GM18519 (cell line): Measurements from ENCODE around the gene FOSL1.
A peak's percentile ranks its signal among the peaks of the same experiment; 100 is the strongest.
"Not testable (repeated sequence)": the region's sequence is repeated elsewhere in the genome, so short reads cannot be mapped to it uniquely, and the experiment has no call there.

Experiments
- ATAC-seq: cut with Tn5 transposase; IDR thresholded peaks from one replicate; pipeline ENCODE4 v1.9.1; 2021; ENCODE audit warnings: mild to moderate bottlenecking, moderate library complexity; ENCODE audit not compliant: unreplicated experiment, low FRiP score

Gene FOSL1

DNA sequence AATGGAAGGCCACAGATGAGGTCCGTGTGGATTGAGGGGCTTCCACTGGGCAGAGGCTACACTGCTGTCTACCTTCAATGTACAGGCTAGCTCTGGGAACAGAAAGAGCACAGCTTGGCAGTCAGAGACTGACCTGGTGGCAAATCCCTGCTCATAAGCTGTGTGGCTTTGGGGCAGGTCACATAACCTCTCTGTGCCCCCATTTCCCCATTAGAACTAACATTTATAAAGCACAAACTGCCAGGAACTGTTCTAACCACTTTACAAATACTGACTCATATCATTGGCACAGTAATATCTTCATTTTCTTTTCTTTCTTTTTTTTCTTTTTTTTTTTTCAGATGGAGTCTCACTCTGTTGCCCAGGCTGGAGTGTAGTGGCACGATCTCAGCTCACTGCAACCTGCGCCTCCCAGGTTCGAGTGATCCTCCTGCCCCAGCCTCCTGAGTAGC lies 3.1 kb downstream of the FOSL1 start:
- no peak for ATAC-seq

DNA sequence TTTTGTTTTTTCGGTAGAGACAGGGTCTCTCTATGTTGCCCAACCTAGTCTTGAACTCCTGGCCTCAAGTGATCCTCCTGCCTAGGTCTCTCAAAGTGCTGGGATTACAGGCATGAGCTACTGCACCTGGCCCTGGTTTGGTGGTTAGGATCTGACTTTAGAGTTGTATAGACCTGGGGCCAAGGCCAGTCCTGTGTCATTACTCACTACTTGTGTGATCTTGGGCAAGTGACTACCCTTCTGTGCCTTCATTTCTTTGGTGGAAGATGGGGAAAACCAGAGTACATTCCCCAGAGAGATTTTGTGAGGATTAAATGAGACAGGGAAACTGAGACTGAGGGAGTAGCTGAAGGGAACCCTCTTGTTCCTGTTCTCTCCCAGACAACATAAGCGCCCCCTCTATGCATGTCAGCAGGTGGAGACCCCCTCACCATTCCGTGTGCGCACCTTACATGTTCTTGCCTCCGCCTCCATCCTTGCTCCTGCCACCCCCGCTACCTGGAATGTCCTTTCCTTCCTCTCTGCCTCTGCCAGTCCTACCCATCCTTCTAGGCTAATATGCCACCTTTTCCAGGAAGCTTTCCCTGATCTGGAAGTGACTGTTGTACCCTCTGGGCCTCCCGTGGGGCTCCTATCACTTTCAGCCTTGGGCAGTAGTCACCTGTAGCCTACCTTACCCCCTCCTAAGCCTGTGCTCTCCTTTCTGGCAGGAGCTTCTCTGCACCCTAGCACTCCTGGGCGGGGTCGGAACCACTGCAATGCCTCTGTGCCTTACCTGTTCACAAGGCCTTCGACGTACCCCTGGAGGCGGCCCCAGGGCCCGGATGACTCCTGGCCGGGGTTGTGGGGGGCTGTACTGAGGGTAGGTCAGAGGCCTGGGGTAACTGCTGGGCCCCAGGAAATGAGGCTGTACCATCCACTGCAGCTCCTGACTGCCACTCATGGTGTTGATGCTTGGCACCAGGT lies 3.9 kb downstream of the FOSL1 start:
- ATAC-seq = no peak

DNA sequence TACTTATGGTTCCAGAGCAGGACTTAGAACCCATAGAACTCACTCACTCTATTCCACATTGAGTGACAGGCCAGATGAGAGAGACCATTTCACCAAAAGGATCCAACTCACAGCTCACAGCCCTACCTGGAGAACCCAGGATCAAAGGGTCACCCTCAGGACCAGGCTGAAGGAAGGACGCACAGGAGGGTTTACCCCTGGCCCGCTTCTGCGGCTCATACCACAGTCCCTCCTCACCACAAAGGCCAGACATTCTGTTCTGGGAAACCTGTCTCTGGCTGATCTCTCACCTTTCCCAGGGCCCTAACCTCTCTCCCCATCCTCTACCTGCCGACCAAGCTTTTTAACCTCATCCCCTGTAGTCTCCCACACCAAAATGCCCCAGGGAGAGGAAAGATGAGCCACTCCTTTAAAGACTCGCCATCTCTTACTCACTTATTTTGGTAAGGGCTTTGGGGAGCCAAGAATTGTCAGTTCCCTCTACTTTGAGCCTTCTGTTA lies 4.7 kb downstream of the FOSL1 start:
- ATAC-seq = no peak

DNA sequence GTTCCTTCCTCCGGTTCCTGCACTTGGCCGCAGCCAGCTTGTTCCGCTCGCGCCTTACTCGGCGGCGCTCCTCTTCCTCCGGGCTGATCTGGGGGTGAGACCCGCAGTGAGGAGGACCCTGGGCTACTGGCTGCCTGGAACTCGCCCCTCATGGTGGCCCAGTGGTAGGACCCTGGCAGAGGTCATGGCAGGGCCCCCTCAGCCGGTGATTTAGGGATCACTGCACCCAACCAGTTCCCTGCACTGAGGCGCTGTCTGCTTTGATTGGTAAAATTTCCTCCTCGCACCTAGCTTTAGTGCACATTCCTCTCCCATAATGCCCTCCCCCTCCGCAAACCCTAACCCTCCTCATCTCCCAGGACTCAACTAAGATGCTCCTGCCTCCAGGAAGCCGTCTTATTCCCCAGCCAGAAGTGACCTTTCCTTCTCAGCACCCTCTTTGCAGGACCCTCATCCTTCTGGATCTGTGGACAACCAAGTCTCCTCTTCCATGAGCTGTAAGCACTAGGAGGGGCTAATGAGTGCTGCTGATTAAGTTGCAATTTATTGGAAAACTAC lies 6.1 kb downstream of the FOSL1 start:
- ATAC-seq = no peak

DNA sequence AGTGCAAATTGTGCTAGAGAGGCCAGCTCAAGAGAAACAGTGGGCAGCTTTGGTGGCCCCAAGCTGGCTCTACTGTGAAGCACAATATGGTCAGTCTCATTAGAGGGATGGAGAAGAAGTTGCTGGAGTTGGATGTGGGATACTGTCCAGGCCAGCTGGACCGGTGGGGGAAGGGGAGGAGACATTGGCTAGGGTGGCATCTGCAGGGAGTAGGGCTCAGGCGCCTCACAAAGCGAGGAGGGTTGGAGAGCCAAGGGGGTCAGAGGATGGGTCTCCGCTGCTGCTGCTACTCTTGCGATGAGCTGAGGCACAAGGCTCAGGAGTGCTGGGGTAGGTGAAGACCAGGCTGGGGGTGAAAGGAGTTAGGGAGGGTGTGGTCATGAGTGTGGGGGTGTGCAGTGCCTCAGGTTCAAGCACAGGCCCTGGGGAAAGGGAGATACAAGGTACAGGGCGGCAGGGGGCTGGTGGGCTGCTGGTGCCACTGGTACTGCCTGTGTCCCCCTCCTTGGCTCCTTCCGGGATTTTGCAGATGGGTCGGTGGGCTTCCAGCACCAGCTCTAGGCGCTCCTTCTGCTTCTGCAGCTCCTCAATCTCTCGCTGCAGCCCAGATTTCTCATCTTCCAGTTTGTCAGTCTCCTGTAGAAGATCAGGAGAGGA lies 7.4 kb downstream of the FOSL1 start:
- ATAC-seq = no peak

DNA sequence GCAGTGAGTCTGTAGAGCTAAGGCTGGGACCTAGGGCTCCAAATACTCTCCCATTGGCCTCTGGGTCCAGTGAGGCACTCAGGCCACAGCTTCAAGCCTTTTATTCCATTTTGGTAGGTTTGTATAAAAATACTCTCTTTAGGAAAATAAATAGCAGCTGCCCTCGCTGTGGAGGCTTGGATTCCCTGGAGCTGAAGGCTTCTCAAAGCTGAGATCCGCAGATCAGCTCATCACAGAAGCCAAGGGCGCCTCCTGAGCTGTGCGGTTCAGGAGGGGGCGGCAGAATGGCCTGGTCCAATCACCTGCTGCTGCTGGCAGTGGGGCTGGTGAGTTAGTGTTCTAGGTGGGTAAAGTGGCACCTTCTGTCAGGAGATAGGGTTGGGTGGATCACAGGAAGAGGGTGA lies 8.0 kb downstream of the FOSL1 start:
- ATAC-seq = not testable (repeated sequence)

DNA sequence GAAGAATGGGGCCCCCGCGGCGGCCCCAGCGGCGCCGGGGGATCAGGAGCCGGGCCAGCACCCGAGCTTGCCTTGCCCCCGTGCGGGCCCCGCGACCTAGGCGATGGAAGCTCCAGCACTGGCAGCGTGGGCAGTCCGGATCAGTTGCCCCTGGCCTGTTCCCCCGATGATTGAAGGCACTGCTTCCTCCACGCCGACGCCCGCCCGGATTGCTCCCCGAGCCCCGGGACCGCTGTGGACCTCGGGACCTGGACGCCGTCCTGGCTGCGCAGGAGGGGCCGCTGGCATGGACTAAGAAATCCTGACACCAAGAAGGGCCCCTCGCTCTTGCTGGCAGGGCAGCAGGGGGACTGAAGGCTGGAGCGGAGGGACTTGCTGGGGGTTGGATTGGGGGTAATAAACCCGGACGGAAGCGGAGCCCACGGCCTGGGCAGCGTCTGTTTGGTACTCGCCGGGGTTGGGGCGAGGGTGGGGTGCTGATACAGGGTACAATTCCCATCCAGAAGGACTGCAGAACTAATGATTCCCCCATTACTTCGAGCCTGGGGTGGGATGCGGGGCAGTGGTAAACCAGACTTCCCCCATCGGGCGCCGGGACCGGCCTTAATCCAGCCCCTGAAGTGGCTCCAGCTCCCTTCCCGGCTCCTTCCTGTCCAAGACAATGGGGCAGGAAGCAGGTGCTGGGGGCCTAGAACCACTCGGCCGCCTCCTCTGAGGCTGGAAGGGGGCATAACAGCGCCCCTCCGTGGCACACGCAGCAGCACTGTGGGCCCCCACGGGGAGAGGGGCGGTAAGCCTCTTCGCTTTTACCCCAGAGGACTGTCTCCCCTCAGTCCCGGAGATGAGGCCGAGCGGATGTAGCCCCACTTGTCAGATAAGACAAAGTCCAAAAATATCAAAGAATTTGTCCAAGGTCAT lies 8.7 kb downstream of the FOSL1 start:
- ATAC-seq = no peak

DNA sequence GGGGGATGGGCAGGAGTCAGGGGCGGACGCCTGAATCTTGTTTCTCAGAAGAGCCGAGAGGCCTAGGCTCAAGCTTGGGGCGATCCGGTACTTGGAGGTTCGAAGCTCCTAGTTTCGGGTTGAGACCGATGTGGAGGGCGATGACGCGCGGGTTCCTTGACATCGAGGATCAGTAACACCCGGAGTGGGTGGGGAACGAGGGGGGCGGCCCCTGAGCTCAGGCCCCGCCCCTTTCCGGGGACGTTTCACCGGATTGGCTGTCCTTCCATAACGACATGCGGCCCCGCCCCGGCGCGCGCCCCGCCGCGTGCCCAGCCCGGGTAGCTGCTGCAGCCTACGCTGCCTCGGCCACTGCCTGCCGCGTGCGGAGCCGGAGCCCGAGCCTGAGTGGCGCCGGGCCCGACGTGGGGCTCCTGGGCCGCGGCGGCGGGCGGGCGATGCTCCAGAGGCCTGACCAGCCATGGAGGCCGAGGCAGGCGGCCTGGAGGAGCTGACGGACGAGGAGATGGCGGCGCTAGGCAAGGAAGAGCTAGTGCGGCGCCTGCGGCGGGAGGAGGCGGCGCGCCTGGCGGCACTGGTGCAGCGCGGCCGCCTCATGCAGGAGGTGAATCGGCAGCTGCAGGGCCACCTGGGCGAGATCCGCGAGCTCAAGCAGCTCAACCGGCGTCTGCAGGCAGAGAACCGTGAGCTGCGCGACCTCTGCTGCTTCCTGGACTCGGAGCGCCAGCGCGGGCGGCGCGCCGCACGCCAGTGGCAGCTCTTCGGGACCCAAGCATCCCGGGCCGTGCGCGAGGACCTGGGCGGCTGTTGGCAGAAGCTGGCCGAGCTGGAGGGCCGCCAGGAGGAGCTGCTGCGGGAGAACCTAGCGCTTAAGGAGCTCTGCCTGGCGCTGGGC lies 9.6 kb downstream of the FOSL1 start, which contains the start of gene CCDC85B:
CCDC85B (plus strand) TSS at position 350 of the 895 bp plus-strand sequence; CDS start at position 461, 111 bp downstream.
- peak; percentile 47 for ATAC-seq

DNA sequence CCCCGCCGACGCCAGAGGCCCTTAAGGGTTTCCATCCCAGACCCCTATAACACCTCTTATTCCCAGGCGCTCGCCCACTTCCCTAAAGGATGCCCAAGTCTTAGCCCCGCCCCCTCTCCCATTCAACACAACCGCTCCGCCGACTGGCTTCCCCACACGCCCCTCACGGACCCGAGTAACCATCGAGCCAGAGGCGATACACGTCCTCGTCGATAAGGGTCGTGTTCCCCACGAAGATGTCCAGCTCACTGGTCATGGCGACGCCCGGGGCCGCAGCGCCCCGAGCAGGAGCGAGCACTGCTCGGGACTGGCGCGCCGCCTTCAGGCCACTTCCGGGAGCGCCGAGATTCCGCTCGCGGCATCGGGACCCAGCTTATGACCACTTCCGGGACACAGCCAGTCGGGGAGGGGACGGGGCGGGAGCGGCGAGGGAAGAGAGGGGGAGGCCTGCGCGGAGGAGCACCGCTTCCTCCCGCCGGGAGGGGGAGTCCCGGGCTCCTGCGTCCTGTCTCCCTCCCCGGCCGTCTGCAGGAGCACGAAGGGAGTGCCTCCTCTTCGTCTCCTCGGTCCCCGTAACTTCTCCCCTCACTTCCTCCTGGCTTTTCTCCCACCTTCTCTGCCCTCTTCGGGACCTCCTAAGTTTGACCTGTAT lies 11.9 kb downstream of the FOSL1 start, which contains the start of gene FIBP:
FIBP (minus strand) TSS at position 309 of the 652 bp plus-strand sequence; CDS start at position 256, 53 bp downstream.
- no peak for ATAC-seq

DNA sequence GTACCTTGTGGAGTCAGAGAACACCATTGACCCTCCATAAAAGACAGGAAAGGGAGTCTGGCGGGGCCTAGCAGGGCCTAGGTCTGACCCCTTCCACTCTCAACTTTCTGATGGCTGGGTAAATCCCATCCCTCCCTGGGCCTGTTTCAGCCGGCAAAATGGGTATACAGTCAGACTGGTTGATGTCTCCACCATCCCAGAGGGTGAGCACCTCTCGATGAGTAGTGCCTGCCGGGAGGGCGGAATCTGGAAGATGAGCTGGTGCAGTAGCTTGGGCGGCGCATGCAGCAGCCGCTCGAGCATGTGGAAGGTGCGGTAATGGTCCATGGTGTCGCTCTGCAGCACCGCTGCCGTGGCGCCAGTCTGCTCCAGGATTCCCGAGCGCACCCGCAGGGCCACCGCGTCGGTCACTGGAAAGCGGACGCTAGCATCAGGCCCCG lies 12.4 kb downstream of the FOSL1 start:
- ATAC-seq = no peak

DNA sequence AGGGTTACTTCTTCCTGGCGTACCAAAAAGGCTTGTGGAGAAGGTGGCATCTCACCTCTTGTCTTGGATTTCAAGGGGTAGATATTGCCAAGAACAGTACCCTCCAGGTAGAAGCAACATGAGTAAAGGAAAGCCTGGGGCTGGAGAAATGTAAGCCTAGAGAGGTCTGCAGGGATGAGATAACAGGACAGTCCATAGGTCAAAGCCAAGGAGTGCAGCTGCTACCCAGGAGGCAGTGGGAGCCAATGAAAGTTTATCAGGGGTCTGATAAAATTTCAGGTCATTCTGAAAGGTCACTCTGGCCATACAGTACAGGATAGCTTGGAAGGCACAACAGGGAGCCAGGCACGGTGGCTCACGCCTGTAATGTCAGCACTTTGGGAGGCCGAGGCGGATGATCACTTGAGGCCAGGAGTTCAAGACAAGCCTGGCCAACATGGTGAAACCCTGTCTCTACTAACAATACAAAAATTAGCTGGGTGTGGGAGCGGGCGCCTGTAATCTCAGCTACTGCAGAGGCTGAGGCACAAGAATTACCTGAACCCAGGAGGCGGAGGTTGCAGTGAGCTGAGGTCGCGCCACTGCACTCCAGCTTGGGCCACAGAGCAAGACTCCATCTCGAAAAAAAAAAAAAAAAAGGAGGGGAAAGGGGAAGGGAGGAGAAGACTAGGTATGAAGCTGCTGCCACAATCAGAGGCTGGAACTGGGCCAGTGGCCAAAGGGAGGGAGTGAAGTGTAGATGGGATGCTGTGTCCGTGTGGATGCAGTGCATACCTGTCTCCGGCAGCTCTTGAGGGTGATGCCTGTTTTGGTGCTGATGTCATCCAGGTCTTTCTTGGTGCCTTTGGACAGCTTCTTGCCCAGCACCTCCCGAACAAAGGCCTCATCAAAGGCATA lies 13.1 kb downstream of the FOSL1 start:
- no peak for ATAC-seq

DNA sequence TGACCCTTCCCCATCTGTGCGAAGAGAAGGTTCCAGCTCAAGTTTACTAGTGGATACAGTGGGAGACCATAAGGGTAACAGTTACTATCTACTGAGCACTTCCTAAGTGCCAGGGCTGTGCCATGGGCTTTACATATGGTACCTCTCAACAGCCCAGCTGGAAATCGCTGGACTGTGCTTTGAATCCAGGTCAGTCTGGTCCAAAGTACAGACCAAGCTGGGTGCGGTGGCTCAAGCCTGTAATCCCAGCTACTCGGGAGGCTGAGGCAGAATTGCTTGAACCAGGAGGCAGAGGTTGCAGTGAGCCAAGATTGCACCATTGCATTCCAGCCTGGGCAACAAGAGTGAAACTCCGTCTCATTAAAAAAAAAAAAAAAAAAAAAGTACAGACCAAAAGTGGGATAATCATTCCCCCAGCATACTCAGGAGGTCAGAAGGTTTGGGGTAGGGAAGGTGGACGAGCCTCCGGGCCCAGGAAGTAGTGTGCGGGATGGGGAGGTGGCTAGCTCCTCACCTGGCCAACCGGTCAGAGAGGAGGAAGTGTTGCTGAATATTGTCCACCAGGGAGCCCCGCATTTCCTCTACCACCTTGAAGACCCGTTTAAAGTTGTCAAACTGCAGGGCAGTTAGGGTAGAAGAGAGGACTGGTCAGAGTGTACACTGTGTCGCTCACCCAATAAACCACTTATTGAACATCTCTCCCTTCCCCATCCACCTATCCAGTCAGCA lies 14.2 kb downstream of the FOSL1 start:
- ATAC-seq = no peak

DNA sequence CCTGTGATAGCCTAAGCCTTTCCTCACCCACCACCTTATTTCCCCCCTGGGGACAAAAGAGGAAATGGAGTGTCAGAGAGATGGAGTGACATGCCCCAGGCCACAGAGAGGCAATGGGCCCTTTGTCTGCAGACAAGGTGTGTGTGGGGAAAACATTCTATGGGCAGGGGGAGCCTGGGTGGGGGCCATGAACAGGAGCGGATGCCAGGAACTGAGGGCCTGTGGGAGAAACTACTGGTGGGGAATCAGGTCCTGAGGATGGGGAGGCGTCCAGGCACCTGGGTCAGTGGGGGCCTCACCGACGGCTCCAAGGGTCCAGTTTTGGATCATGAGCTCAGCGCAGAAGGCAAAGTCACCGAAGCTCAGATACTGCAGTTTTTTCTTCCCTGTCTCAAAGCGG lies 15.0 kb downstream of the FOSL1 start:
- no peak for ATAC-seq

DNA sequence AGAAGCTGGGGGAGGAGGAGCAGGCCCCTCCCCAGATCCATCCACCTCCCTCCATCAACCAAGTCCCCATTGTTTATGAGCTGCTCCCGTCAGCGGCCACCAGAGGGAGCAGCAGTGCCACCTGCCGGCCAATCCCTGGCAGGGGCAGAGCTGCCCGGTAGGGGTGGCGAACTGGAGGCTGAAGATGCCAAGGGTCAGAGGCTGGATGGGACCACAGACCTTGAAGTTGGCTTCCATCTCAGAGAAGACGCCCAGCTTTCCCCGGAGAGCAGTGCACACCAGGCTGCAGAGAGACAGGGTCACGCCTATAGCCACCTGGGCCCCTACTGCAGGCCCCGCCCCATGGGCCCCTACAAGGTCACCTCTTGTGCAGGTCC lies 15.5 kb downstream of the FOSL1 start:
- no peak for ATAC-seq

DNA sequence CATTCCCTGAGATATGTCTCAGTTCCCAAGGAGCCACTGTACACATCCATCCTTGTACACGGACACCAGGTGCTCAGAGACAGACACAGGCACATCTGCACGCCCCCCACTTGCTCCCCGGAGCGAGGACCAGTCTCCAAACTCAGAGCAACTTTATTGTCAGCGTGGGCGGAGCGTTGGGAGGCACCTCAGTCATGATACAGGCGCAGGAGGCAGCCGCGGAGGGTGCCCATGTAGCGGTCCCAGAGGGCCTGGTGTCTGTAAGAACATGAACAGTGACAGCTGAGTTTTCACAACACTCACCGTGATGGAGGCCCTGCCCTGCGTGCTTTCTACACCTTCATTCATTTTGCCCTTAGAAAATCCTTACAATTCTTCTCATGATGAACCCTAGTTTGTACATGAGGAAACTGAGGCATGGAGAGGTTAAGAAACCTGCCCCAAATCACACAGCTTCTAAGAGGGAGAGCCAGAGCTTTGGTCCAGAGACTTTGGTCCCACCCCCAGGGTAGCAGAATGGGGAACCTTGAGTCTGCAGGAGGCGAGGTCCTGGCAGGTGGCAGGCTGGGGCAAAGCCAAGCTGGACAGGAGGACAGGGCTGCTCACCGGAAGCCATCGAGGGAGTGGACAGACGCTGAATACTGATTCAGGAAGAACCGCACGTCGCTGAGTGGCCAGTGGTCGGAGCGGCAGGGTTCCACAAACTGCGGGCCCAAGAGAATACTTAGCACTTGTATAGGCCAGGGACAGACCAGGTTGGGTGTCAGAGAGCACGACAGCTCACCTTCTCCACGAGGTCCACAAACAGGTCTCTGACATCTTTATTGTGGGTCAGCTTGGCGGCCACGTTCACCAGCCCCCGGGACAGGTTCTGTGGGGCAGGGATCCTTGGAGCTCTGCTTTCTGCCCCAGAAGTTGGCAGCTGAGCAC lies 16.1 kb downstream of the FOSL1 start:
- ATAC-seq = no peak
